SK-N-MC (cell line): ENCODE measurements around the gene FTCD.

Experiments
- DNase-seq: peaks from one replicate; pipeline ENCODE4 v3.0.0-alpha.2; 2011; ENCODE audit warnings: low read depth, low spot score
- H3K27ac ChIP-seq: fragments of 200-600 bp; sonication (generic); 2 replicates; pipeline ENCODE4 v1.5.1; 2016; ENCODE audit warnings: mixed run types
- H3K36me3 ChIP-seq: fragments of 200-600 bp; sonication (generic); 2 replicates; pipeline ENCODE4 v1.6.1; 2017; ENCODE audit warnings: antibody characterized with exemption, low read length, mixed read lengths; ENCODE audit not compliant: insufficient read depth
- H3K4me3 ChIP-seq: fragments of 200-600 bp; sonication (generic); 2 replicates; pipeline ENCODE4 v1.5.1; 2016
- H3K9ac ChIP-seq: fragments of 200-600 bp; sonication (generic); 2 replicates; pipeline ENCODE4 v1.8.0; 2017; ENCODE audit warnings: mixed run types, mixed read lengths; ENCODE audit not compliant: insufficient read length
- H3K9me3 ChIP-seq: fragments of 200-600 bp; sonication (generic); 2 replicates; pipeline ENCODE4 v1.6.1; 2017; ENCODE audit warnings: low read depth, mild to moderate bottlenecking, antibody characterized with exemption, low read length, moderate library complexity, mixed read lengths
- EZH2 ChIP-seq: fragments of 200-600 bp; sonication (generic); IDR thresholded peaks from one replicate; pipeline ENCODE4 v1.6.1; 2017; ENCODE audit warnings: antibody characterized with exemption
- FOXP2 ChIP-seq: optimal IDR thresholded peaks from 2 replicates; pipeline ENCODE3; 2011; ENCODE audit warnings: mild to moderate bottlenecking, moderate library complexity; ENCODE audit not compliant: insufficient read depth; ENCODE audit errors: extremely low read length, control extremely low read depth
- POLR2AphosphoS5 ChIP-seq: IDR thresholded peaks from 2 replicates; pipeline ENCODE4 v1.6.1; 2012; ENCODE audit warnings: mild to moderate bottlenecking, low read depth, low read length, borderline replicate concordance

Gene FTCD

GRCh38 chr21:46163380-46163779, 8.0 kb upstream of the FTCD start:
- no peak overlapping the region for H3K27ac ChIP-seq
- H3K4me3 ChIP-seq = no peak overlapping the region
- no peaks in the 10 kb centered on the region for H3K9me3 ChIP-seq
- no peak overlapping the region for H3K9ac ChIP-seq
- H3K36me3 ChIP-seq = no peaks in the 10 kb centered on the region
- no peak for DNase-seq
- TF ChIP-seq EZH2 (no peak), POLR2AphosphoS5 (no peak), FOXP2 (no peak)

- TF ChIP-seq FOXP2 (no peak), EZH2 (no peak), POLR2AphosphoS5 (no peak)
Observed at GRCh38 chr21:46161633-46162592, 6.5 kb upstream of the FTCD start.

GRCh38 chr21:46160907-46161632, 5.7 kb upstream of the FTCD start:
- Histone ChIP-seq H3K36me3 (no peaks in the 10 kb centered on the region), H3K9me3 (no peaks in the 10 kb centered on the region), H3K4me3 (no peak overlapping the region), H3K27ac (no peak overlapping the region), H3K9ac (no peak overlapping the region)
- no peak for TF ChIP-seq EZH2
- TF ChIP-seq POLR2AphosphoS5 = no peak
- no peak for TF ChIP-seq FOXP2
- no peak for DNase-seq

More at GRCh38 chr21:46161633-46162592, 6.5 kb upstream of the FTCD start:
- DNase-seq = no peak
- H3K9ac ChIP-seq = no peak overlapping the region
- no peak overlapping the region for H3K4me3 ChIP-seq
- no peaks in the 10 kb centered on the region for H3K9me3 ChIP-seq
- no peaks in the 10 kb centered on the region for H3K36me3 ChIP-seq
- no peak overlapping the region for H3K27ac ChIP-seq

GRCh38 chr21:46160657-46160906, 5.2 kb upstream of the FTCD start:
- TF ChIP-seq POLR2AphosphoS5 (no peak), EZH2 (no peak), FOXP2 (no peak)
- Histone ChIP-seq H3K36me3 (no peaks in the 10 kb centered on the region), H3K9ac (no peak overlapping the region), H3K27ac (no peak overlapping the region), H3K4me3 (no peak overlapping the region), H3K9me3 (no peaks in the 10 kb centered on the region)
- no peak for DNase-seq

- TF ChIP-seq EZH2 (no peak), FOXP2 (no peak), POLR2AphosphoS5 (no peak)
- Histone ChIP-seq H3K36me3 (no peaks in the 10 kb centered on the region), H3K27ac (no peak overlapping the region), H3K9me3 (no peaks in the 10 kb centered on the region), H3K4me3 (no peak overlapping the region), H3K9ac (no peak overlapping the region)
- no peak for DNase-seq
Observed at GRCh38 chr21:46159841-46160656, 4.7 kb upstream of the FTCD start.

GRCh38 chr21:46159390-46159789, 4.0 kb upstream of the FTCD start:
- DNase-seq = no peak

GRCh38 chr21:46158666-46159300, 3.4 kb upstream of the FTCD start:
- H3K36me3 ChIP-seq = no peaks in the 10 kb centered on the region
- H3K9ac ChIP-seq = no peak overlapping the region
- no peak for DNase-seq
- H3K4me3 ChIP-seq = no peak overlapping the region
- H3K9me3 ChIP-seq = no peaks in the 10 kb centered on the region
- TF ChIP-seq POLR2AphosphoS5 (no peak), FOXP2 (no peak), EZH2 (no peak)
- H3K27ac ChIP-seq = no peak overlapping the region

More at GRCh38 chr21:46159390-46159789, 4.0 kb upstream of the FTCD start:
- no peaks in the 10 kb centered on the region for H3K9me3 ChIP-seq
- no peak overlapping the region for H3K4me3 ChIP-seq
- H3K27ac ChIP-seq = no peak overlapping the region
- no peaks in the 10 kb centered on the region for H3K36me3 ChIP-seq
- no peak overlapping the region for H3K9ac ChIP-seq
- TF ChIP-seq EZH2 (no peak), POLR2AphosphoS5 (no peak), FOXP2 (no peak)

- Histone ChIP-seq H3K9me3 (no peaks in the 10 kb centered on the region), H3K4me3 (no peak overlapping the region), H3K36me3 (no peaks in the 10 kb centered on the region), H3K9ac (no peak overlapping the region), H3K27ac (no peak overlapping the region)
- DNase-seq = no peak
- no peak for TF ChIP-seq EZH2
- no peak for TF ChIP-seq POLR2AphosphoS5
- TF ChIP-seq FOXP2 = no peak
Observed at GRCh38 chr21:46157987-46158451, 2.6 kb upstream of the FTCD start.
